SH-SY5Y (cell line): Measurements from ENCODE around the gene COQ4.

Experiments
- GATA2 ChIP-seq: IDR thresholded peaks from 2 replicates; pipeline ENCODE4 v1.6.1; 2011; ENCODE audit warnings: mild to moderate bottlenecking, low read depth, low read length
- GATA3 ChIP-seq: IDR thresholded peaks from 2 replicates; pipeline ENCODE4 v1.6.1; 2011; ENCODE audit warnings: low read depth, mild to moderate bottlenecking, low read length, moderate library complexity

COQ4 gene

DNA sequence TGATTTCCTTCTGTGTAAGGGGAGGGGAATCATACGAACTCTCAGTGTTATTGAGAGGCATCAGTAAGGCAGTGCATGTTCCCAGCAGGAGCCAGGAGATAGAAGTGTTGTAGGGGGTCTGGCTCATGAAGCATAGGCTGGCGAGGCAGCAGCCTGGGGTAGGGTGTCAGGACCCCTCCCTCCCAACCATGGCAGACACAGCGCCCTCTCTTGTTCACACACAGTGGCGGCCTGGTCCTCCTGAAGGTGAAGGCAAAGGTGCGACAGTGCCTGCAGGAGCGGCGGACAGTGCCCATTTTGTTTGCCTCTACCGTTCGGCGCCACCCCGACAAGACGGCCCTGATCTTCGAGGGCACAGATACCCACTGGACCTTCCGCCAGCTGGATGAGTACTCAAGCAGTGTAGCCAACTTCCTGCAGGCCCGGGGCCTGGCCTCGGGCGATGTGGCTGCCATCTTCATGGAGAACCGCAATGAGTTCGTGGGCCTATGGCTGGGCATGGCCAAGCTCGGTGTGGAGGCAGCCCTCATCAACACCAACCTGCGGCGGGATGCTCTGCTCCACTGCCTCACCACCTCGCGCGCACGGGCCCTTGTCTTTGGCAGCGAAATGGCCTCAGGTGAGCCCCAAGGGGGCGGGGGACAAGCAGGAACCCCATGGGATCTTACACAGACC, 22.4 kb downstream of the COQ4 start:
- TF ChIP-seq GATA2 = no peak
- TF ChIP-seq GATA3 = no peak

DNA sequence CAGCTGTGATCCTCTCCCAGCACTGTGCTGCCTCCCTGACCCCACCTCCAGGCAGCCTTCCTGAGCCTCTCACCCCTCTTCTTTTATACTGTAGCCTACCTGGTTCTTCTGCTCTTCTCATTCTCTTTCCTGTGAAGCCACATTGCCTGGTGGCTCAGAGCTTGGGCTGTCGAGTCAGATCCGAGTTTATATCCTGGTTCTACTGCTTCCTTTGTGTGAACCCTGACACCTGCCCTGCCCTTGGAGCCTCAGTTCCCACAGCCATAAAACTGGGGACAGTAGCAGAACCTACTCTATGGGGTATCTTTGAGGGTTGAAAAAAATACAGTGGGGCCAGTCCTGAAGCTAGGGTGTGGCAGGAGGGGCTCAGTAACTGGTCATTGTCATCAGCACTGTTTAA, 26.5 kb downstream of the COQ4 start:
- no peak for TF ChIP-seq GATA2
- TF ChIP-seq GATA3 = no peak

DNA sequence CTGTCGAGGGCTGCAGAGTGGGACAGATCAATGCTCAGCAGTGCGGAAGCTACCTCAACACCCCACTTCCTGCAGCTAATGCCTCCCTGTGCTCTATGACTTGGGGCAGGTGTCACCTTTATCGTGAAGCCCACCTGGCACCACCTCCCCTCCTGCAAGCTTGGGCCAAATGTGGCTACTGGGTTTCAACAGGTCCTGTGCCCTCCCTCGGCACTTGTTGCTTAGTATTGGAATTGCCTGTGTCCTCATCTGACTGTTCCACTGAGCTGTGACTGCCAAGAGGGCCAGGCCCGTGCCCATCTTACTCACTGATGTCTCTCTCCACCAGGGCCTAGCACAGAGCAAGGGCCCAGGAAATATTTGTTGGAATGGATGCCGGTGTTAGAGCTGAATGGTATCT, 27.1 kb downstream of the COQ4 start:
- no peak for TF ChIP-seq GATA3
- TF ChIP-seq GATA2 = no peak

DNA sequence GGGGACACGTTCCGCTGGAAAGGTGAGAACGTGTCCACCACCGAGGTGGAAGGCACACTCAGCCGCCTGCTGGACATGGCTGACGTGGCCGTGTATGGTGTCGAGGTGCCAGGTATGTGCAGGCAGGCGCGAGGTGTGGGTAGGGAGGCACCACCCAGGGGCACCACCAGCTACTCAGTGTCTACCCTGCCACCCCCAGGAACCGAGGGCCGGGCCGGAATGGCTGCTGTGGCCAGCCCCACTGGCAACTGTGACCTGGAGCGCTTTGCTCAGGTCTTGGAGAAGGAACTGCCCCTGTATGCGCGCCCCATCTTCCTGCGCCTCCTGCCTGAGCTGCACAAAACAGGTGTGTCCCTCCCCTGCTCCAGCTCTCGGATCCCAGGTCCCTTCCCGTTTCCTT, 32.8 kb downstream of the COQ4 start:
- no peak for TF ChIP-seq GATA3
- TF ChIP-seq GATA2 = no peak

DNA sequence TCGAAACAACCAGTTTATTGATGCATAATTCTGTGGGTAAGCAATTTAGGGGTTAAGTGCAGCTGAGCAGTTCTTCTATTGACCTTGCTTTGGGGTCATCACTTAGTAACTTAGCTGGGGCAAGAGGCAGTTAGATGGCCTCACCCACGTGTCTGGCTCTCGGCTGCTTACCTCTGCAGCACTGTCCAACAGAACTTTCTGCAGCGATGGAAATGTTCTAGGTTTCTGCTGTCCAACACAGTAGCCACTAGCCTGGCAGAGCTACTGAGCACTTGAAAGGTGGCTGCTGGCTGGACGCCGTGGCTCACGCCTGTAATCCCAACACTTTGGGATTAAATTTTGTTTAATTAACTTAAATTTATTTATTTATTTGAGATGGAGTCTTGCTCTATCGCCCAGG, 35.5 kb downstream of the COQ4 start:
- no peak for TF ChIP-seq GATA2
- no peak for TF ChIP-seq GATA3

DNA sequence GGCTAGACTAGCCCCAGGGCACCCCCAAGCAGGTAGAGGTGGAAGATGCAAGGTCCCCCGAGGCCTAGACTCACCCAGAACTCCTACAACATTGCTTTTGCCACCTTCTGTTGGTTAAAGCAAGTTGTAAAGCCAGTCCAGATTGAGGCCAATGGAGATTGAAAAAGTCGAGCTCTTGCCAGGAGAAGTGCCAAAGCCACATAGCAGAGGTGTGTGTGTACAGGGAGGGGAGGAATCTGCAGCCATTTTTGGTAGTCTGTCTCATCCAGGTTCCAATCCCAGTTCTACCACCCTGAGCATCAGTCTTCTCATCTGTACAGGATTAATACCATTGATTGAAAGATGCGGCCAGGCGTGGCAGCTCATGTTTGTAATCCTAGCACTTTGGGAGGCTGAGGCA, 36.2 kb downstream of the COQ4 start:
- no peak for TF ChIP-seq GATA3
- no peak for TF ChIP-seq GATA2

DNA sequence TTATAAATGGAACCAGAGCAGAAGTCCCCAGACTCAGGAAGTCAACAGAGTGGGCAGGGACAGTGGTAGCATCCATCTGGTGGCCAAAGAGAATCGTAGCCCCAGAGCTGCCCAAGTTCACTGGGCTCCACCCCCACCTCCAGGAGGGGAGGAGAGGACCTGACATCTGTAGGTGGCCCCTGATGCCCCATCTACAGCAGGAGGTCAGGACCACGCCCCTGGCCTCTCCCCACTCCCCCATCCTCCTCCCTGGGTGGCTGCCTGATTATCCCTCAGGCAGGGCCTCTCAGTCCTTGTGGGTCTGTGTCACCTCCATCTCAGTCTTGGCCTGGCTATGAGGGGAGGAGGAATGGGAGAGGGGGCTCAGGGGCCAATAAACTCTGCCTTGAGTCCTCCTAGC, 38.2 kb downstream of the COQ4 start:
- TF ChIP-seq GATA2 (no peak), GATA3 (no peak)

DNA sequence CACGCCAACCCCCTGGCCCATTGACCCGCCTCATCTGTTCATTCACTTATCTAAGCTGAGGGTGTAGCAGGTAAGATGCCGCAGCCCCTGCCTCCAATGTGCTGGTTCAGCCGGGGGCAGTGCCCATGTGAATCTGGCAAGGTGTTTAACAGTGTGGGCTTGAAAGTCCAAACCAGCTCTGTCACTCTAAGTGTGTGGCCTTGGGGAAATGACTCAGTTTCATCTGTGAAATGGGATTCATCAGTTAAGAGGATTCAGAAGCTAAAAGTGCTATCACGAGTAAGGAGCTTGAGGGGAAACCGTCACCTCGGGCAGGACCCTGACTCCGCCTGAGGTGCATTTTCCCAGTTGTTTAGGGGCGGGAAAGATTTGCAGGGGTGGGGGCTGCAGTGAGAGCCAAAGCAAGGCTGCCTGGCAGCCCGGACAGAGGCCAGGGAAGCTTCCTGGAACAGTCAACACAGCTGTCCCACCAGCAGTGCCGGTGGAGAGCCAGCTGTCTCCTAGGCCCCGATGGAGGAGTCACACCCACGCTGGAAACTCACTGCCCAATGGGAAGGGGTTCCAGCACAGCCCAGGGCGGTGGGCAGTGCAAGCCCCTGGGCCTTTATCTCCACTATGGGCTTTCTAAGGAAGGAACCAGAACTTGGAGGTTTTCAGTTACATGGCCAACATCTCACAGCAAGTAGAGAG, 38.8 kb downstream of the COQ4 start:
- no peak for TF ChIP-seq GATA2
- no peak for TF ChIP-seq GATA3

DNA sequence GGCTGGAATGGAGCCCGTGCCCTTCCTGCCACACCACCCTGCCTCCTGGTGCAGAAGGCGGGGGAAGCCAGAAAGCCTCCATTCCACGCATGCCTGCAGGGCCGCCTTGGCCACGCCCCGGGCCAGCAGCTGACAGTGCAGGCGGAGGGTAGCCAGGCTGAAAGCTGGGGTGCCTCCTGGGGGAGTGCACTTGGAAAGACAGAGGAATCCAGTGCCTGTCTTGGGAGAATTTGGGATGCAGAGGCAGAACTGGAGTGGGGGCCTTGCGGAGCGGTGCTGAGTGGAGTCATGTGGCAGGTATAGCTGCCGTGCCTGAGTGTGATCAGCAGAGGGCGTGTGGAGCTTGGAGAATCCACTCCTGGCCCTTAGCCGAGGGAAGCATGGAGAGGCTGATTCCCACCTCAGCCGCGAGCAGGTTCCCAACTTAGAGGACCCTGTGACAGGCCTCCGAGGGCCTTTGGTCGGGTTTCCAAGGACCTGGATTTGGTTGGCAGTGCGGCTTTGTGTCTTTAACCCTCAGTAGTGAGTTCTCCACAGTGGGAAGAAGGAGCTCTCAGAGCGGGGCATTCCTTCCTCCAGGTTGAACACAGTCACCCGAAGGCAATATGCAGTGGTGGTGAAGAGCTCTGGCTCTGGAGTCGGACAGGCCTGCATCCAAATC, 39.5 kb downstream of the COQ4 start:
- TF ChIP-seq GATA2 = no peak
- TF ChIP-seq GATA3 = no peak

DNA sequence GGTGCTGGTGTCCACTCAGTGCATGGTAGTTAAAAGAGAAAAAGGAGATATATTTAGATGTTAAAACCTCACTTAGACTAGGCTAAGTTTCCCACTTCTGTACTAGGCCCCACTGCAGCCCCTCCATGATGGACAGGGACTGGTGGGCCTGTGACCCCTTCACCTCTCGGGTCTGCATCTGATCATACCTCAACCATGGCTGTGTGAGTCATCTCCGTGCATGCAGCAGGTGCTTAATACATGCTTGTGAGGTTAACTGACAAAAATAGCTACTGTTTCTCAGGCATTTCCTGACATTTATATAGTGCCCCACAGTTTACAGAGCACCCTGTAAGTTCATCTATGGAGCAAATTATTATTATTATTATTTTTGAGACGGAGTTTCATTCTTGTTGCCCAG, 40.1 kb downstream of the COQ4 start:
- TF ChIP-seq GATA2 (no peak), GATA3 (no peak)

DNA sequence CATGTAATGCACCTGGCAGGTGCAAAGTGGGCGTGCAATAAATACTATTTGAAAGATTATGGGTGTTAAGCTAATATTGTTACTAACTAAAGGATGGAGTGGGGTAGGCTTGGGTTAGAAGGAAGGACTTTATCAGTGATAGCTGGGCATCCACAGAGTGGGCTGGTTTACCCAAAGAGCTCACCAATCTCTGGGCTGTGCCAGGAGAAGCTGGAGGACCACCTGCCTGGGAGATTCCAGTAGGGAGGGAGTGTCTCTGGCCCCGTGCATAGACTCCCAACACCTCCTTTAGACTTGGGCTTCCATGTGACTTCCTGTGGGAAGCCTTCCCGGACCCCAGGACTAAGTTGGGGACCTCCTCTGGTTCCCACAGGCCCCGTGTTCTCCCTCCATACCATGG, 42.9 kb downstream of the COQ4 start:
- no peak for TF ChIP-seq GATA2
- no peak for TF ChIP-seq GATA3

DNA sequence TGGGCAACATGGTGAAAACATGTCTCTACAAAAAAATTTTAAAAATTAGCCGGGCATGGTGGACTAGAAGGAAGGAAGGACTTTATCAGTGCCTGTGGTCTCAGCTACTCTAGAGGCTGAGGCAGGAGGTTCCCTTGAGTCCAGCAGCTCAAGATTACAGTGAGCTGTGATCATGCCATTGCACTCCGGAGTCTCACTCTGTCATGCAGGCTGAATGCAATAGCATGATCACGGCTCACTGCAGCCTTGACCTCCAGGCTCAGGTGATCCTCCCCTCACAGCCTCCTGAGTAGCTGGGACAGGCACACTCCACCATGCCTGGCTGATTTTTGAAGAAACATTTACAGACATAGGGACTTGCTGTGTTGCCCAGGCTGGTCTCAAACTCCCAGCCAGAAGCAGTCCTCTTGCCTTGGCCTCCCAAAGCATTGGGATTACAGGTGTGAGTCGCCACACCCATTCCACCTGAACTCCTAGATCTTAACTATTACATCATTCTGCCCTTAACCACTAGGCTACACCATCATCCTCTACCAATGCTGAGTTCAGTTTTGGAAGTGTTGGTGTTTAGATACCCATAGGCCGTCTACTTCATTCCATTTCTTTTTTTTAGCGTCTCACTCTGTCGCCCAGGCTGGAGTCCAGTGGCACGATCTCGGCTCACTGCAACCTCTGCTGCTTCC, 46.5 kb downstream of the COQ4 start:
- TF ChIP-seq GATA3 (no peak), GATA2 (no peak)

DNA sequence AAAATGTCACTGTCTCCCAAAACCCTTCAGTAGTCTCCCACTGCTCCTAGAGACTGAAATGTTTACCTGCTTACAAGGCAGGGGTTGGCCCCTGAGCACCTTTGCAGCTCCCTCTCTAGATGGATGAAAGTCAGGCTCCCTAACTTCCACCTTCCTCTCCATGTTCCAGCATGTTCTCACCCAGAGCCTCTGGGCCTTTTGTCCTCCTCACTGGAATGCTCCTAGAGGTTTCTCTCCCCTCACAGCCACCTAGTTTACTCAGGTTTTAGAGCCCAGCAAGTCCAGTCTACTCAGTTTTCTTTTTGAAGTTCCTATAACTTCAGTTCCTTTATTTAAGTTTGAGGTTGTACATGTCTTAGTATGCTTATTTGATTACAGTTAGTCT, 47.7 kb downstream of the COQ4 start:
- TF ChIP-seq GATA2 (no peak), GATA3 (no peak)
